ENCODE measurements around the gene SYNE3.

- no peak for TF ChIP-seq POLR2A (IDR thresholded peaks at IDR 0.05; ENCODE audit: control extremely low read depth in 1 of 2, low read depth in 2 of 2, low read length in 2 of 2)
- TF ChIP-seq KDM1A (IDR thresholded peaks at IDR 0.05; ENCODE audit: borderline replicate concordance, low read length), result no peak
- TF ChIP-seq SUZ12 (IDR thresholded peaks at IDR 0.05; ENCODE audit: low read length), result no peak
- TF ChIP-seq CEBPB (IDR thresholded peaks at IDR 0.05; ENCODE audit: low read depth, low read length), result no peak
- no peak for TF ChIP-seq SP4 (IDR thresholded peaks at IDR 0.05; ENCODE audit: low read length)
- no peak for TF ChIP-seq SIX5 (IDR thresholded peaks at IDR 0.05; ENCODE audit: low read depth, low read length)
Measured at GRCh38 chr14:95477411-95478269, 38.8 kb downstream of the SYNE3 start.

All from H1 (cell line).